ENCODE data around the gene DCAF17.

The DCAF17 gene

GRCh38 chr2:171469176-171469575, 35.1 kb downstream of the DCAF17 start:
- TF ChIP-seq GATA2 (IDR thresholded peaks at IDR 0.05; ENCODE audit: low read depth, low read length) (no peak), GATA3 (IDR thresholded peaks at IDR 0.05; ENCODE audit: low read depth, low read length) (no peak)

- TF ChIP-seq GATA2 (IDR thresholded peaks at IDR 0.05; ENCODE audit: low read depth, low read length) (no peak), GATA3 (IDR thresholded peaks at IDR 0.05; ENCODE audit: low read depth, low read length) (no peak)
Observed at GRCh38 chr2:171470129-171470528, 36.1 kb downstream of the DCAF17 start.

GRCh38 chr2:171475979-171476378, 42.0 kb downstream of the DCAF17 start:
- no peak for TF ChIP-seq GATA3 (IDR thresholded peaks at IDR 0.05; ENCODE audit: low read depth, low read length)
- TF ChIP-seq GATA2 (IDR thresholded peaks at IDR 0.05; ENCODE audit: low read depth, low read length), result no peak

- no peak for TF ChIP-seq GATA3 (IDR thresholded peaks at IDR 0.05; ENCODE audit: low read depth, low read length)
- TF ChIP-seq GATA2 (IDR thresholded peaks at IDR 0.05; ENCODE audit: low read depth, low read length), result no peak
Observed at GRCh38 chr2:171478345-171478744, 44.3 kb downstream of the DCAF17 start.

GRCh38 chr2:171479154-171479814, 45.3 kb downstream of the DCAF17 start:
- TF ChIP-seq GATA3 (IDR thresholded peaks at IDR 0.05; ENCODE audit: low read depth, low read length), result no peak
- no peak for TF ChIP-seq GATA2 (IDR thresholded peaks at IDR 0.05; ENCODE audit: low read depth, low read length)

- TF ChIP-seq GATA3 (IDR thresholded peaks at IDR 0.05; ENCODE audit: low read depth, low read length), result no peak
- no peak for TF ChIP-seq GATA2 (IDR thresholded peaks at IDR 0.05; ENCODE audit: low read depth, low read length)
Observed at GRCh38 chr2:171480908-171481307, 46.9 kb downstream of the DCAF17 start.

GRCh38 chr2:171482308-171482707, 48.3 kb downstream of the DCAF17 start:
- TF ChIP-seq GATA3 (IDR thresholded peaks at IDR 0.05; ENCODE audit: low read depth, low read length) (no peak), GATA2 (IDR thresholded peaks at IDR 0.05; ENCODE audit: low read depth, low read length) (no peak)

- no peak for TF ChIP-seq GATA3 (IDR thresholded peaks at IDR 0.05; ENCODE audit: low read depth, low read length)
Observed at GRCh38 chr2:171482877-171483276, 48.9 kb downstream of the DCAF17 start.

GRCh38 chr2:171483793-171484192, 49.8 kb downstream of the DCAF17 start:
- TF ChIP-seq GATA2 (IDR thresholded peaks at IDR 0.05; ENCODE audit: low read depth, low read length), result no peak
- TF ChIP-seq GATA3 (IDR thresholded peaks at IDR 0.05; ENCODE audit: low read depth, low read length), result no peak

GRCh38 chr2:171485116-171485515, 51.1 kb downstream of the DCAF17 start:
- TF ChIP-seq GATA3 (IDR thresholded peaks at IDR 0.05; ENCODE audit: low read depth, low read length) (no peak), GATA2 (IDR thresholded peaks at IDR 0.05; ENCODE audit: low read depth, low read length) (no peak)

- no peak for TF ChIP-seq GATA2 (IDR thresholded peaks at IDR 0.05; ENCODE audit: low read depth, low read length)
- TF ChIP-seq GATA3 (IDR thresholded peaks at IDR 0.05; ENCODE audit: low read depth, low read length), result no peak
Observed at GRCh38 chr2:171487201-171487600, 53.2 kb downstream of the DCAF17 start.

- TF ChIP-seq GATA2 (IDR thresholded peaks at IDR 0.05; ENCODE audit: low read depth, low read length) (no peak), GATA3 (IDR thresholded peaks at IDR 0.05; ENCODE audit: low read depth, low read length) (no peak)
Observed at GRCh38 chr2:171487803-171488259, 53.8 kb downstream of the DCAF17 start.

- TF ChIP-seq GATA2 (IDR thresholded peaks at IDR 0.05; ENCODE audit: low read depth, low read length) (no peak), GATA3 (IDR thresholded peaks at IDR 0.05; ENCODE audit: low read depth, low read length) (no peak)
Observed at GRCh38 chr2:171490577-171490976, 56.6 kb downstream of the DCAF17 start.

GRCh38 chr2:171491292-171491691, 57.3 kb downstream of the DCAF17 start:
- TF ChIP-seq GATA3 (IDR thresholded peaks at IDR 0.05; ENCODE audit: low read depth, low read length), result no peak
- TF ChIP-seq GATA2 (IDR thresholded peaks at IDR 0.05; ENCODE audit: low read depth, low read length), result no peak

- TF ChIP-seq GATA3 (IDR thresholded peaks at IDR 0.05; ENCODE audit: low read depth, low read length) (no peak), GATA2 (IDR thresholded peaks at IDR 0.05; ENCODE audit: low read depth, low read length) (no peak)
Observed at GRCh38 chr2:171492664-171493063, 58.6 kb downstream of the DCAF17 start.

GRCh38 chr2:171505374-171505773, 71.3 kb downstream of the DCAF17 start:
- no peak for TF ChIP-seq GATA3 (IDR thresholded peaks at IDR 0.05; ENCODE audit: low read depth, low read length)
- no peak for TF ChIP-seq GATA2 (IDR thresholded peaks at IDR 0.05; ENCODE audit: low read depth, low read length)

Data from SH-SY5Y (cell line).